ENCODE results near the gene SSNA1. TPM values are rescaled to one million over a fixed set of nuclear protein-coding genes. Genes with fewer than 3 reads are reported as not detected.

SSNA1 gene
- total RNA-seq, 4 donors from 2014 or later, result 93.5 to 104 (median 99.8) TPM

GRCh38 chr9:137147793-137148160 is 40.7 kb upstream of the SSNA1 start:
- Histone ChIP-seq H3K9me3 (no peaks in the 10 kb centered on the region), H3K27ac (no peak overlapping the region), H3K36me3 (no peaks in the 10 kb centered on the region), H3K4me3 (no peak overlapping the region), H3K27me3 (peaks cover 43% of the 10 kb centered on the region), H3K4me1 (no peaks in the 10 kb centered on the region)
- intact Hi-C loops (cut with DNase I; ENCODE audit: low total_unique reads) (no loop called here), in situ Hi-C loops (cut with MboI; ENCODE audit: low pct_ligation_motif_present in 1 of 4, low pct_unique_long_range_greater_than_20kb in 1 of 4, low sequenced_read_pairs in 3 of 4) (no loop called here)
- no peak for DNase-seq
- TF ChIP-seq POLR2AphosphoS5 (IDR thresholded peaks at IDR 0.05) (no peak), CTCF (IDR thresholded peaks at IDR 0.05) (no peak), EP300 (IDR thresholded peaks at IDR 0.05; ENCODE audit: low read depth) (no peak), POLR2A (IDR thresholded peaks at IDR 0.05) (no peak)
- WGBS, 2 donors (ENCODE audit: low coverage in 1 of 2), result 17% methylated on average over 24 of the region's 24 CpGs; no CpG with 5 or more reads in 1 of the 2 donors

- no peak for DNase-seq
- Histone ChIP-seq H3K36me3 (no peaks in the 10 kb centered on the region), H3K9me3 (no peaks in the 10 kb centered on the region), H3K27me3 (peaks cover 39% of the 10 kb centered on the region), H3K27ac (no peak overlapping the region), H3K4me3 (no peak overlapping the region), H3K4me1 (no peaks in the 10 kb centered on the region)
- TF ChIP-seq CTCF (IDR thresholded peaks at IDR 0.05) (no peak), POLR2AphosphoS5 (IDR thresholded peaks at IDR 0.05) (no peak), POLR2A (IDR thresholded peaks at IDR 0.05) (no peak), EP300 (IDR thresholded peaks at IDR 0.05; ENCODE audit: low read depth) (no peak)
- in situ Hi-C loops (cut with MboI; ENCODE audit: low pct_ligation_motif_present in 1 of 4, low pct_unique_long_range_greater_than_20kb in 1 of 4, low sequenced_read_pairs in 3 of 4), result no loop called here
- intact Hi-C loops (cut with DNase I; ENCODE audit: low total_unique reads), result no loop called here
- 80 to 90% methylated on average over 1 to 17 of the region's 27 CpGs for WGBS, 2 donors (ENCODE audit: low coverage in 1 of 2)
These were observed 40.2 kb upstream of the SSNA1 start for GRCh38 chr9:137148242-137148641.

GRCh38 chr9:137148661-137149060 is 39.8 kb upstream of the SSNA1 start:
- TF ChIP-seq CTCF (IDR thresholded peaks at IDR 0.05), result no peak
- TF ChIP-seq POLR2A (IDR thresholded peaks at IDR 0.05), result no peak
- no peak for TF ChIP-seq POLR2AphosphoS5 (IDR thresholded peaks at IDR 0.05)
- TF ChIP-seq EP300 (IDR thresholded peaks at IDR 0.05; ENCODE audit: low read depth), result no peak
- Histone ChIP-seq H3K27me3 (peaks cover 35% of the 10 kb centered on the region), H3K4me3 (no peak overlapping the region), H3K36me3 (no peaks in the 10 kb centered on the region), H3K9me3 (no peaks in the 10 kb centered on the region), H3K4me1 (no peaks in the 10 kb centered on the region), H3K27ac (no peak overlapping the region)
- intact Hi-C loops (cut with DNase I; ENCODE audit: low total_unique reads) (no loop called here), in situ Hi-C loops (cut with MboI; ENCODE audit: low pct_ligation_motif_present in 1 of 4, low pct_unique_long_range_greater_than_20kb in 1 of 4, low sequenced_read_pairs in 3 of 4) (no loop called here)
- 70 to 86% methylated on average over 2 to 19 of the region's 19 CpGs for WGBS, 2 donors (ENCODE audit: low coverage in 1 of 2)
- DNase-seq, result no peak

GRCh38 chr9:137149363-137149762 is 39.1 kb upstream of the SSNA1 start:
- WGBS, 2 donors (ENCODE audit: low coverage in 1 of 2), result 61 to 64% methylated on average over 4 to 5 of the region's 5 CpGs
- Histone ChIP-seq H3K4me3 (no peak overlapping the region), H3K9me3 (no peaks in the 10 kb centered on the region), H3K36me3 (no peaks in the 10 kb centered on the region), H3K27me3 (peaks cover 28% of the 10 kb centered on the region), H3K27ac (no peak overlapping the region), H3K4me1 (no peaks in the 10 kb centered on the region)
- TF ChIP-seq POLR2A (IDR thresholded peaks at IDR 0.05), result no peak
- DNase-seq, result no peak
- intact Hi-C loops (cut with DNase I; ENCODE audit: low total_unique reads) (no loop called here), in situ Hi-C loops (cut with MboI; ENCODE audit: low pct_ligation_motif_present in 1 of 4, low pct_unique_long_range_greater_than_20kb in 1 of 4, low sequenced_read_pairs in 3 of 4) (no loop called here)

- H3K27me3 ChIP-seq, result peaks cover 27% of the 10 kb centered on the region
- 51 to 64% methylated on average over 5 to 20 of the region's 20 CpGs for WGBS, 2 donors (ENCODE audit: low coverage in 1 of 2)
- intact Hi-C loops (cut with DNase I; ENCODE audit: low total_unique reads) (no loop called here), in situ Hi-C loops (cut with MboI; ENCODE audit: low pct_ligation_motif_present in 1 of 4, low pct_unique_long_range_greater_than_20kb in 1 of 4, low sequenced_read_pairs in 3 of 4) (no loop called here)
- no peaks in the 10 kb centered on the region for H3K4me1 ChIP-seq
- H3K4me3 ChIP-seq, result no peak overlapping the region
- no peaks in the 10 kb centered on the region for H3K36me3 ChIP-seq
- H3K27ac ChIP-seq, result no peak overlapping the region
- no peaks in the 10 kb centered on the region for H3K9me3 ChIP-seq
- no peak for TF ChIP-seq POLR2AphosphoS5 (IDR thresholded peaks at IDR 0.05)
- TF ChIP-seq POLR2A (IDR thresholded peaks at IDR 0.05), result no peak
- no peak for DNase-seq
These were observed 38.4 kb upstream of the SSNA1 start for GRCh38 chr9:137149942-137150616.
